ENCODE results near the gene NKD2. TPM values are rescaled to one million over a fixed set of nuclear protein-coding genes. Genes with fewer than 3 reads are reported as not detected.

NKD2 gene
- total RNA-seq (2021) (12.8 to 16.6 TPM (median 15.9 TPM) in 3 replicates), Bru-seq, nascent RNA (percentile 37 among the genes with signal in this experiment)
- long read RNA-seq, experiment 1, partial matches to known transcripts: 1 of 15 reads
- long read RNA-seq, experiment 1, other reads (novel, unspliced or antisense): 12 of 15 reads
- long read RNA-seq, experiment 2, partial matches to known transcripts: 7 of 19 reads
- long read RNA-seq, experiment 2, other reads (novel, unspliced or antisense): 3 of 19 reads
- long read RNA-seq, experiment 3: 0 reads

- ATAC-seq (peak; percentile 44), DNase-seq (ENCODE audit: low spot score) (peak; percentile 66)
- peaks cover 57% of the 10 kb centered on the region for H3K27me3 Mint-ChIP-seq (ENCODE audit: low read depth)
- ChIA-PET CTCF (interaction anchor here (1.0 to 4.6 kb wide), 15 partner anchors 7 to 132 kb away, joined by 3 to 38 read pairs (median 7); partner anchors contain the start of genes BRD9 and TRIP13), POLR2A (no interaction called here)
- H3K36me3 Mint-ChIP-seq: no peaks in the 10 kb centered on the region
- TF ChIP-seq ESRRA (CRISPR knock-in tag; IDR thresholded peaks at IDR 0.05; ENCODE audit: borderline replicate concordance): no peak
- TF ChIP-seq TEAD4 (CRISPR knock-in tag; IDR thresholded peaks at IDR 0.05): no peak
- no peak for TF ChIP-seq KAT7 (CRISPR knock-in tag; IDR thresholded peaks at IDR 0.05; ENCODE audit: borderline replicate concordance)
- TF ChIP-seq CTCF (IDR thresholded peaks at IDR 0.05): peak; percentile 60; the same call in 1 of the 2 replicates
- TF ChIP-seq CBFB (CRISPR knock-in tag; IDR thresholded peaks at IDR 0.05; ENCODE audit: low read depth): no peak
- TF ChIP-seq RORB (CRISPR knock-in tag; IDR thresholded peaks at IDR 0.05): no peak
- TF ChIP-seq, protein P1, sequence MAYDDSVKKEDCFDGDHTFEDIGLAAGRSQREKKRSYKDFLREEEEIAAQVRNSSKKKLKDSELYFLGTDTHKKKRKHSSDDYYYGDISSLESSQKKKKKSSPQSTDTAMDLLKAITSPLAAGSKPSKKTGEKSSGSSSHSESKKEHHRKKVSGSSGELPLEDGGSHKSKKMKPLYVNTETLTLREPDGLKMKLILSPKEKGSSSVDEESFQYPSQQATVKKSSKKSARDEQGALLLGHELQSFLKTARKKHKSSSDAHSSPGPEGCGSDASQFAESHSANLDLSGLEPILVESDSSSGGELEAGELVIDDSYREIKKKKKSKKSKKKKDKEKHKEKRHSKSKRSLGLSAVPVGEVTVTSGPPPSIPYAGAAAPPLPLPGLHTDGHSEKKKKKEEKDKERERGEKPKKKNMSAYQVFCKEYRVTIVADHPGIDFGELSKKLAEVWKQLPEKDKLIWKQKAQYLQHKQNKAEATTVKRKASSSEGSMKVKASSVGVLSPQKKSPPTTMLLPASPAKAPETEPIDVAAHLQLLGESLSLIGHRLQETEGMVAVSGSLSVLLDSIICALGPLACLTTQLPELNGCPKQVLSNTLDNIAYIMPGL (CRISPR knock-in tag; IDR thresholded peaks at IDR 0.05): peak; percentile 1; the same call in 1 of the 2 replicates
- no peaks in the 10 kb centered on the region for H3K9me3 Mint-ChIP-seq
- no peak within 1 kb of the TSS for H3K27ac Mint-ChIP-seq
- H3K4me1 Mint-ChIP-seq: peaks cover 30% of the 10 kb centered on the region
- H3K4me3 Mint-ChIP-seq: peak within 1 kb of the TSS; percentile 60
Measured at GRCh38 chr5:1008451-1009358, at the start of gene NKD2. NKD2 (plus strand) TSS chr5:1008802; CDS start chr5:1009058, 256 bp downstream.

DNA sequence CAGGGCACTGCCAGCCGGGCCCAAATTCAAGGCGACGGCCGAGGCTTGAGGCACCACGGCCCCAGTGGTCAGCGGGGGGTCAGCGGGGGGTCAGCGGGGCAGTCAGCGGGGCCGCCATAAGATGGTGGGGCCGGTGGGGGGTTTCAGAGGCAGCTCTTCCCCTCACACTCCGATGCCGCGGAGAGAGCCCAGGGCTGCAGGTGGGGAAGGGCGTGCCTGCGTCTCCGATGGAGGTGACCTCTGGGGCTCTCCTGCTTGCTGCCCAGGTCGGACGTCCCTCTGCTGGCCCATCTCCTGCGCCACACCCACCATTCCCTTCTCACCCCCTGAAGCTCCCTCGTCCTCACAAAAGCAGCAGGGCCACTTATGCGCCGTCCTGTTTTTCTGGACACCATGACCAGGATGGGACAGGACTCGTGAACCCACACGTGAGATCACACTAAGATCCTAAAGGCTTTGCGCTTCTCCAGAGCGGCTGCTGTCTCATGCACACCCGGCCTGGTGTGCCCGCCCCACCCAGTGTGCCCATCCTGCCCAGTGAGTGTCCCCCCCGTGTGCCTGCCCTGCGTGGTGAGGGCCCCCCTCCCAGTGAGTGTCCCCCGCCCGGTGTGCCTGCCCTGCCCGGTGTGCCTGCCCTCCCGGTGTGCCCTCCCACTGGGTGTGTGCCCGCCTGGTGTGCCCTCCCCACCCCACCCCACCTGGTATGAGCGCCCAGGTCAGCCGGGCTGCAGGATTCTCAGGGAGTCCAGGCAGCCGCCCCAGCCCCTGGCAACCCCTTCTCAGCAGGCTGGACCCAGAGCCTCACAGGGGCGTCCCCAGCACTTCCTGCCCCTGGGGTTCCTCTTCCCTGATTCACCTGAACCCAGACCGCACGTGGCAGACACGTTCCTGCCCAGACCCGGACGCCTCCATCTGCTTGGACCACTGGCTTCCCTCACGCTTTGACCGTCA lies 48.7 kb upstream of the NKD2 start:
- H3K27me3 Mint-ChIP-seq (ENCODE audit: low read depth): no peaks in the 10 kb centered on the region
- no peaks in the 10 kb centered on the region for H3K36me3 Mint-ChIP-seq
- POLR2A ChIA-PET: no interaction called here
- CTCF ChIA-PET: no interaction called here
- no peaks in the 10 kb centered on the region for H3K9me3 Mint-ChIP-seq
- DNase-seq (ENCODE audit: low spot score) (no peak), ATAC-seq (no peak)
- H3K27ac Mint-ChIP-seq: no peak overlapping the region
- H3K4me3 Mint-ChIP-seq: no peak overlapping the region
- H3K4me1 Mint-ChIP-seq: no peaks in the 10 kb centered on the region
- no peak for TF ChIP-seq TEAD1 (CRISPR knock-in tag; IDR thresholded peaks at IDR 0.05)
- TF ChIP-seq TEAD4 (CRISPR knock-in tag; IDR thresholded peaks at IDR 0.05): no peak
- TF ChIP-seq NFATC4 (CRISPR knock-in tag; IDR thresholded peaks at IDR 0.05): no peak
- TF ChIP-seq NR1H2 (CRISPR knock-in tag; IDR thresholded peaks at IDR 0.05): no peak
- TF ChIP-seq ESRRA (CRISPR knock-in tag; IDR thresholded peaks at IDR 0.05; ENCODE audit: borderline replicate concordance): no peak
- TF ChIP-seq RORB (CRISPR knock-in tag; IDR thresholded peaks at IDR 0.05): no peak
- no peak for TF ChIP-seq CDX4 (CRISPR knock-in tag; IDR thresholded peaks at IDR 0.05; ENCODE audit: borderline replicate concordance)
- no peak for TF ChIP-seq ZNF138 (CRISPR knock-in tag; conservative IDR thresholded peaks at IDR 0.05)
- TF ChIP-seq ZNF396 (CRISPR knock-in tag; IDR thresholded peaks at IDR 0.05; ENCODE audit: borderline replicate concordance): no peak
- no peak for TF ChIP-seq ZNF425 (CRISPR knock-in tag; conservative IDR thresholded peaks at IDR 0.05)
- TF ChIP-seq FOXP1 (CRISPR knock-in tag; IDR thresholded peaks at IDR 0.05; ENCODE audit: borderline replicate concordance): no peak
- TF ChIP-seq STAT6 (CRISPR knock-in tag; conservative IDR thresholded peaks at IDR 0.05; ENCODE audit: low read depth): no peak
- TF ChIP-seq, protein P2, sequence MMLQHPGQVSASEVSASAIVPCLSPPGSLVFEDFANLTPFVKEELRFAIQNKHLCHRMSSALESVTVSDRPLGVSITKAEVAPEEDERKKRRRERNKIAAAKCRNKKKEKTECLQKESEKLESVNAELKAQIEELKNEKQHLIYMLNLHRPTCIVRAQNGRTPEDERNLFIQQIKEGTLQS (CRISPR knock-in tag; conservative IDR thresholded peaks at IDR 0.05): no peak
- TF ChIP-seq SMAD4 (CRISPR knock-in tag; IDR thresholded peaks at IDR 0.05): no peak

Measured in WTC11 (cell line).